NOMO-1 treated with dmso at 0.1 percent for 144 hours (cell line): ENCODE results near the gene ZZZ3.
"Not testable (repeated sequence)": the region's sequence is repeated elsewhere in the genome, so short reads cannot be mapped to it uniquely, and the experiment has no call there.

ENCODE experiments used
- DNase-seq: peaks from one replicate; lab custom pipeline; 2025; ENCODE audit not compliant: unreplicated experiment; lab: John Stamatoyannopoulos, UW

ZZZ3 gene

GRCh38 chr1:77671836-77672235 lies 10.6 kb downstream of the ZZZ3 start:
- DNase-seq = no peak

- no peak for DNase-seq
Observed at GRCh38 chr1:77670330-77670729, 12.1 kb downstream of the ZZZ3 start.

- DNase-seq = no peak
Observed at GRCh38 chr1:77668924-77669449, 13.5 kb downstream of the ZZZ3 start.

GRCh38 chr1:77664939-77665516 lies 17.4 kb downstream of the ZZZ3 start:
- no peak for DNase-seq

- DNase-seq = no peak
Observed at GRCh38 chr1:77661696-77662095, 20.8 kb downstream of the ZZZ3 start.

GRCh38 chr1:77659879-77660593 lies 22.4 kb downstream of the ZZZ3 start:
- DNase-seq = no peak

GRCh38 chr1:77658271-77658670 lies 24.2 kb downstream of the ZZZ3 start:
- DNase-seq = no peak

GRCh38 chr1:77655431-77655974 lies 27.0 kb downstream of the ZZZ3 start:
- no peak for DNase-seq

GRCh38 chr1:77652970-77653516 lies 29.4 kb downstream of the ZZZ3 start:
- DNase-seq = no peak

GRCh38 chr1:77652268-77652667 lies 30.2 kb downstream of the ZZZ3 start:
- no peak for DNase-seq

GRCh38 chr1:77649127-77649526 lies 33.3 kb downstream of the ZZZ3 start:
- no peak for DNase-seq

GRCh38 chr1:77646224-77646623 lies 36.2 kb downstream of the ZZZ3 start:
- DNase-seq = not testable (repeated sequence)

GRCh38 chr1:77643456-77643855 lies 39.0 kb downstream of the ZZZ3 start:
- no peak for DNase-seq

- DNase-seq = no peak
Observed at GRCh38 chr1:77642941-77643340, 39.5 kb downstream of the ZZZ3 start.

GRCh38 chr1:77642196-77642595 lies 40.3 kb downstream of the ZZZ3 start:
- DNase-seq = no peak

- DNase-seq = no peak
Observed at GRCh38 chr1:77639557-77640069, 42.8 kb downstream of the ZZZ3 start.

GRCh38 chr1:77639056-77639455 lies 43.4 kb downstream of the ZZZ3 start:
- DNase-seq = no peak

- DNase-seq = no peak
Observed at GRCh38 chr1:77636864-77637263, 45.6 kb downstream of the ZZZ3 start.
